Adrenal gland (tissue), 12 donors: ENCODE measurements around the gene ADGRF4. TPM values are rescaled to one million over a fixed set of nuclear protein-coding genes. Genes with fewer than 3 reads are reported as not detected.

Source experiments
- DNase-seq, 7 donors: peaks; one replicate each; pipeline ENCODE4 v3.0.0-alpha.2; 2019 to 2020
- H3K27ac ChIP-seq, 5 donors: fragments of 200-600 bp; sonication (generic) in 4 of 5; 1 replicate in 3 of 5; 2 replicates in 2 of 5; pipeline versions ENCODE4 v1.5.1 to v1.8.0; 2016 to 2020; ENCODE audit warnings: mild to moderate bottlenecking in 1 of 5
- H3K27me3 ChIP-seq: fragments of 200-600 bp; 2 replicates; pipeline ENCODE4 v1.8.0; 2021
- H3K36me3 ChIP-seq, 2 donors: fragments of 200-600 bp; replicated peaks in 1 of 2; 1 replicate in 1 of 2; 2 replicates in 1 of 2; pipeline versions ENCODE4 v1.5.1 to v1.8.0; 2018 to 2022
- H3K4me1 ChIP-seq, 2 donors: fragments of 200-600 bp; replicated peaks in 1 of 2; 1 replicate in 1 of 2; 2 replicates in 1 of 2; pipeline versions ENCODE4 v1.5.1 to v1.8.0; 2018 to 2021
- H3K4me3 ChIP-seq, 4 donors: fragments of 200-600 bp; sonication (generic) in 3 of 4; one replicate each; pipeline ENCODE4 v1.5.1; 2016 to 2018
- H3K9me3 ChIP-seq, 3 donors: fragments of 200-600 bp; sonication (generic) in 1 of 3; replicated peaks in 1 of 3; 1 replicate in 2 of 3; 2 replicates in 1 of 3; pipeline versions ENCODE4 v1.5.1 to v1.8.0; 2016 to 2021
- POLR2A ChIP-seq, 2 donors: fragments of 450-650 bp; IDR thresholded peaks; one replicate each; pipeline ENCODE4 v1.6.1; 2017; ENCODE audit warnings: antibody characterized with exemption in 2 of 2, mild to moderate bottlenecking in 2 of 2, moderate library complexity in 1 of 2
- WGBS, 4 donors: extraction: QIAGEN DNeasy Blood & Tissue Kit in 2 of 4; methylation state at CpG; one replicate each; pipeline versions ENCODE4 v1.1.5 to v1.1.7; 2013 to 2017; 5-methylcytosine and 5-hydroxymethylcytosine counted together
- intact Hi-C, 2 donors: fragments of 100-400 bp; cut with DNase I; formaldehyde crosslinking; loops; one replicate each; pipeline versions ENCODE4 v1.14.1 to v1.15.0; 2022 to 2023
- polyA plus RNA-seq, 3 donors: library from polyadenylated mRNA; stranded (reverse); fragments of 200-250 nt in 2 of 3; fragments of 350-450 nt in 1 of 3; fragmentation: Illumina TruSeq in 1 of 3; extraction: RNeasy Lipid Tissue Mini Kit (QIAGEN cat#74804) in 1 of 3; gene quantifications; one replicate each; pipeline ENCODE4 v1.2.3, GENCODE V29; 2013 to 2014
- total RNA-seq, 9 donors: library from RNA; depleted of rRNA in 4 of 9; stranded (reverse); fragments of >200 nt in 4 of 9; fragments of 120-200 nt in 1 of 9; fragmentation: NEBNext Ultra II Directional in 1 of 9; extraction: Animal tissue kit (Norgen Biotek cat#: 25700) in 1 of 9; gene quantifications; one replicate each; pipeline versions ENCODE4 v1.1.0 to v1.2.4, GENCODE V29; 2013 to 2023
- TF ChIP-seq, protein P1 (sequence below), 6 experiments: fragments of 450-650 bp in 4 of 6; fragments of 200-600 bp in 2 of 6; sonication (generic) in 1 of 6; IDR thresholded peaks; 1 replicate in 5 of 6; 2 replicates in 1 of 6; pipeline versions ENCODE4 v1.5.1 to v1.8.0; 2016 to 2021; ENCODE audit warnings: antibody characterized with exemption in 6 of 6, mild to moderate bottlenecking in 2 of 6, moderate library complexity in 1 of 6
- donor health status: healthy with polysubstance abuse.
- donor health status: Bipolar disorder and iron deficiency.
- donor health status: DM: yes; HTN: yes; CAD: no.
- donor health status: DM: no; HTN: no; CAD: no.
- donor health status: DM: no; HTN: no; CAD: no.
- donor health status: DM: yes; HTN: yes; CAD: no.

ADGRF4 gene
- total and polyA plus RNA-seq, 12 donors, result 0.26 to 8.2 (median 0.72) TPM; not detected in 1

DNA sequence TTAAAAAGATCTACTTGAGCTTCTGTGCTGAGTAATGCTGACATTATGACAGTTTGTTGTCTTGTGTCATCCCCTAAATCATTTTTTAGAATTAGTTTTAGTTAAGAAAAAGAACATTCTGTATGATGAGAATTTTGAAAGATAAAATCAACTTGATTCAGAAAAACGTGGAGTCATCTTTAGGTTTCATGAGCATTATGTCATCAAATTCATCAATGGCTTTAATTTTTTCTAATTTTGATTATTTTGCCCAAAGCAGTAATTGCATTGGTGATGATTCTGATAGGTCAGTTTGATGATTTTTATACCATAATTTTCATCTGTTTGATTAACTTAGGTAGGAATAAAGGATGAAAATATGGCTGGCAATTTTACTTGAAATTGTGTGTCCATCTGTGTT lies 26.6 kb upstream of the ADGRF4 start:
- no peaks in the 10 kb centered on the region for H3K27me3 ChIP-seq
- no peaks in the 10 kb centered on the region for H3K4me1 ChIP-seq
- H3K4me3 ChIP-seq, result no peak overlapping the region
- no peaks in the 10 kb centered on the region for H3K36me3 ChIP-seq
- TF ChIP-seq, protein P1, sequence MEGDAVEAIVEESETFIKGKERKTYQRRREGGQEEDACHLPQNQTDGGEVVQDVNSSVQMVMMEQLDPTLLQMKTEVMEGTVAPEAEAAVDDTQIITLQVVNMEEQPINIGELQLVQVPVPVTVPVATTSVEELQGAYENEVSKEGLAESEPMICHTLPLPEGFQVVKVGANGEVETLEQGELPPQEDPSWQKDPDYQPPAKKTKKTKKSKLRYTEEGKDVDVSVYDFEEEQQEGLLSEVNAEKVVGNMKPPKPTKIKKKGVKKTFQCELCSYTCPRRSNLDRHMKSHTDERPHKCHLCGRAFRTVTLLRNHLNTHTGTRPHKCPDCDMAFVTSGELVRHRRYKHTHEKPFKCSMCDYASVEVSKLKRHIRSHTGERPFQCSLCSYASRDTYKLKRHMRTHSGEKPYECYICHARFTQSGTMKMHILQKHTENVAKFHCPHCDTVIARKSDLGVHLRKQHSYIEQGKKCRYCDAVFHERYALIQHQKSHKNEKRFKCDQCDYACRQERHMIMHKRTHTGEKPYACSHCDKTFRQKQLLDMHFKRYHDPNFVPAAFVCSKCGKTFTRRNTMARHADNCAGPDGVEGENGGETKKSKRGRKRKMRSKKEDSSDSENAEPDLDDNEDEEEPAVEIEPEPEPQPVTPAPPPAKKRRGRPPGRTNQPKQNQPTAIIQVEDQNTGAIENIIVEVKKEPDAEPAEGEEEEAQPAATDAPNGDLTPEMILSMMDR (IDR thresholded peaks at IDR 0.05), result no peak
- no peak for TF ChIP-seq POLR2A (IDR thresholded peaks at IDR 0.05)
- no peak overlapping the region for H3K27ac ChIP-seq
- DNase-seq, result no peak
- 39 to 59% (median 51%) methylated on average over 1 of the region's 1 CpG for WGBS, 4 donors
- intact Hi-C loops, result no loop called here
- H3K9me3 ChIP-seq, result no peaks in the 10 kb centered on the region

DNA sequence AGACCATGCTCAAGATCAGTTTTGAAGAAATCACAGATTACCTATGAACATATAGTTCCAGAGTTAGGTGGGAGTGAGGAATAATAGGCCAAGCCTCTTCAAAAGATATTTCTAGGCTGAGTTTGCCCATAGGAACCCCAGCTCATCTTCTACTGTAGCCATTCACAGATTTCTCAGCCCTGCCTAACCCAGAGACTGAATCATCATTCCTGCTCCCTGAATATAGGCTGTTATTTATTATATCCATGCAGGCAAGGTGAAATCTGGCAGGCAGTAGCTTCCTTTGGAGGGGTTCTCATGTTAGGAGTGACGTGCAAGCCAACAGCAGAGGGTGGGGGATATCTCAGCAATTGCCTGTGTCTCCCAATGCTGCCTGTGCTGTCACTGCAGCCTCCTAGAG lies 25.6 kb upstream of the ADGRF4 start:
- no peaks in the 10 kb centered on the region for H3K4me1 ChIP-seq

DNA sequence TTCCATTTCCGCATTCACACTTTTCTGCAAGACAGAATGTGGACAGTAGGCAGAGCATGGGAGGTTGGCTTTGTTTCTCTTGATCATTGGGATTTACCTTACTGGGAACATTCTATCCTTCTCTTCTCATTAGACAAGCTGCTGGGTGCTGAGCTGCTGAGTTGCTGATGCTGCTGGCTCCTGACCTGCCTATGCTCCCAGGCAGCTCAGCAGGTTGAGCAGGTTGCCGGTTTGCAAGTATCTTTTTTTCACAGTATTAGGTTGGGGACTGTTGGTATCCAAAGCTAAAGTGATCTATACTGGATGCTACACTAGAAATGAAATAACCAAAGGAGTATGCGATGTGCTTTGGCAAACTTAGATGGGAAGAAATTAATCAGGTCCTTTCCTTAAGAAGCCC lies 23.7 kb upstream of the ADGRF4 start:
- no peaks in the 10 kb centered on the region for H3K4me1 ChIP-seq
- no peaks in the 10 kb centered on the region for H3K9me3 ChIP-seq
- intact Hi-C loops, result no loop called here
- H3K4me3 ChIP-seq, result no peak overlapping the region
- TF ChIP-seq, protein P1 (IDR thresholded peaks at IDR 0.05), result no peak
- no peak for TF ChIP-seq POLR2A (IDR thresholded peaks at IDR 0.05)
- 84 to 88% (median 85%) methylated on average over 3 of the region's 3 CpGs for WGBS, 4 donors
- no peaks in the 10 kb centered on the region for H3K36me3 ChIP-seq
- DNase-seq, result no peak
- no peak overlapping the region for H3K27ac ChIP-seq
- no peaks in the 10 kb centered on the region for H3K27me3 ChIP-seq

More for the DNA sequence above, 25.6 kb upstream of the ADGRF4 start:
- intact Hi-C loops, result no loop called here
- no peak for DNase-seq
- WGBS, 4 donors, result 74 to 91% (median 84%) methylated on average over 1 of the region's 1 CpG
- no peaks in the 10 kb centered on the region for H3K9me3 ChIP-seq
- no peak overlapping the region for H3K4me3 ChIP-seq
- TF ChIP-seq, protein P1 (IDR thresholded peaks at IDR 0.05), result no peak
- TF ChIP-seq POLR2A (IDR thresholded peaks at IDR 0.05), result no peak
- no peak overlapping the region for H3K27ac ChIP-seq
- no peaks in the 10 kb centered on the region for H3K36me3 ChIP-seq
- H3K27me3 ChIP-seq, result no peaks in the 10 kb centered on the region

DNA sequence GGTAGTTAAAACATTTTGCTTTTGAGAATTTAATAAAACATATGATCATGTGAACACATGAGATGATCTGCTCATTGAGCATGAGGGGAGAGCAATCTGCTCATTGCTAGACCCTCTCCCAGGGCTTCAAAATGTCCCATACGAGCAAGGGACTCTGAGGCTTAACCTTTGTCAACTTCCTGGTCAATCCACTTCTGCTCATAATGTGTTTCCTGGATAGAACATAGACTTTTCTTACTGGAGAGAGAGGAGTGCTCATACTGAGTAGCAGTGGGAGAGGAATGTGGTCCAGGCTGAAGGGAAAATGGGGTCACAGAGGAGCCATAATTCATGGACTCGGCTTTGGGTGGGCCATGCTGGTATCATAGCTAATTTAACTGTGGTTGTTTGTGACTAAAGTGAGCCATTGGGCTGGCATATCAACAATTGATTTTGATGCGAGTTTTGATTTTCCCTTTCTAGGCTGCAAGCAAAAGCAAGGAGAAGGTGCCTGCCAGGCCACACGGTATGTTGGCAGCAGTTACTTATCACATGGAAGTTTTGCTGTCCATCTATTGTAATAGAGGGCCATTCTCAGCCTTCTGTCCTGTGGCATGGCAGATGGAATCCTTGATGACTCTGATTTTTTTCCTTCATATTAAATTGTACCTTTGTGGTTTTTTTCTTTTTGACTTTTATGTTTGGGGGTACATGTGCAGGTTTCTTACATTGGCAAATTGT lies 20.8 kb upstream of the ADGRF4 start:
- no peak overlapping the region for H3K27ac ChIP-seq
- no peaks in the 10 kb centered on the region for H3K9me3 ChIP-seq
- H3K27me3 ChIP-seq, result no peaks in the 10 kb centered on the region
- TF ChIP-seq POLR2A (IDR thresholded peaks at IDR 0.05), result no peak
- TF ChIP-seq, protein P1 (IDR thresholded peaks at IDR 0.05), result no peak
- intact Hi-C loops, result no loop called here
- 51 to 60% (median 58%) methylated on average over 4 of the region's 4 CpGs for WGBS, 4 donors
- no peak overlapping the region for H3K4me3 ChIP-seq
- H3K36me3 ChIP-seq, result no peaks in the 10 kb centered on the region
- H3K4me1 ChIP-seq, result no peaks in the 10 kb centered on the region
- no peak for DNase-seq
